22Rv1 (cell line): ENCODE results near the gene ABTB2.

Experiments used
- H3K27ac ChIP-seq: fragments of 450-650 bp; 2 replicates; pipeline ENCODE4 v1.5.1; 2017
- ZFX ChIP-seq: fragments of 450-650 bp; IDR thresholded peaks from 2 replicates; pipeline ENCODE4 v1.6.1; 2017; ENCODE audit warnings: antibody characterized with exemption, borderline replicate concordance
- TF ChIP-seq, protein P1 (sequence below): fragments of 450-650 bp; IDR thresholded peaks from 2 replicates; pipeline ENCODE4 v1.5.1; 2017; ENCODE audit warnings: mild to moderate bottlenecking

The ABTB2 gene

GRCh38 chr11:34233215-34233614 is 124.6 kb downstream of the ABTB2 start:
- TF ChIP-seq, protein P1, sequence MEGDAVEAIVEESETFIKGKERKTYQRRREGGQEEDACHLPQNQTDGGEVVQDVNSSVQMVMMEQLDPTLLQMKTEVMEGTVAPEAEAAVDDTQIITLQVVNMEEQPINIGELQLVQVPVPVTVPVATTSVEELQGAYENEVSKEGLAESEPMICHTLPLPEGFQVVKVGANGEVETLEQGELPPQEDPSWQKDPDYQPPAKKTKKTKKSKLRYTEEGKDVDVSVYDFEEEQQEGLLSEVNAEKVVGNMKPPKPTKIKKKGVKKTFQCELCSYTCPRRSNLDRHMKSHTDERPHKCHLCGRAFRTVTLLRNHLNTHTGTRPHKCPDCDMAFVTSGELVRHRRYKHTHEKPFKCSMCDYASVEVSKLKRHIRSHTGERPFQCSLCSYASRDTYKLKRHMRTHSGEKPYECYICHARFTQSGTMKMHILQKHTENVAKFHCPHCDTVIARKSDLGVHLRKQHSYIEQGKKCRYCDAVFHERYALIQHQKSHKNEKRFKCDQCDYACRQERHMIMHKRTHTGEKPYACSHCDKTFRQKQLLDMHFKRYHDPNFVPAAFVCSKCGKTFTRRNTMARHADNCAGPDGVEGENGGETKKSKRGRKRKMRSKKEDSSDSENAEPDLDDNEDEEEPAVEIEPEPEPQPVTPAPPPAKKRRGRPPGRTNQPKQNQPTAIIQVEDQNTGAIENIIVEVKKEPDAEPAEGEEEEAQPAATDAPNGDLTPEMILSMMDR, result no peak
- no peak for TF ChIP-seq ZFX
- H3K27ac ChIP-seq, result no peak overlapping the region

DNA sequence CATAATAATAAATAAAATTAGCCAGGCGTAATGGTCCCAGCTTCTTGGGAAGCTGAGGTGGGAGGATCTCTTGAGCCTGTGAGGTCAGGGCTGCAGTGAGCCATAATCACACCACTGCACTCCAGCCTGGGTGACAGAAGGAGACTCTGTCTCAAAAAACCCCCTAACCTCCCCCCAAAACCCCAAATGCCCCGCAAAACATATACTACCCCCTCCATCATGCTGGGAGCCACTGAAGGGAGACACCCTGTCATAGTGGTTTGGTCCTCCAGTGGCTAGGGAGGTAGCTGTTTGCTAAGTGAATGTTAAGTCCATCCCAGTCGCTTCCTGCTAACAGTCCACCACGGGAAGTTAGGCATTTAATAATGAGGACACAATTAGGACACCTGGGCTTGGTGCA is 125.0 kb downstream of the ABTB2 start:
- TF ChIP-seq ZFX, result no peak
- TF ChIP-seq, protein P1, result no peak
- no peak overlapping the region for H3K27ac ChIP-seq

DNA sequence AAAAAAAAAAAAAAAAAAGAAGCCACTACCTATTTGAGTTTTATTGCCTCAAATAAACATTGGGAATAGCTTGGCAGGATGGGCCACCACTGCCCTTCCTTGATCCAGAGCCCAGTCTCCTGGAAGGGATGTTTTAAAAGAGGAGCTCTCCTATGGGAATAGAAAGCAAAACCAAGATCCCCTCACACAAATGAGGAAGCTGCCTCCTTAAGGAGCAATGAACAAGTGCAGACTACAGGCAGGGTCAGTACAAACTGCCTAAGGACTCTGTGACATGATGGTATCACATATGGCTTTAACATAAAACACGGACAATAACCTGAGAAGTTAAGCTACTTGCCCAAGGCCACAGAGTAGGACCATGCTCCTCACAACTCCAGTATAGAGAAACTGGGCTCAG is 131.6 kb downstream of the ABTB2 start:
- TF ChIP-seq ZFX, result no peak
- TF ChIP-seq, protein P1, result no peak

DNA sequence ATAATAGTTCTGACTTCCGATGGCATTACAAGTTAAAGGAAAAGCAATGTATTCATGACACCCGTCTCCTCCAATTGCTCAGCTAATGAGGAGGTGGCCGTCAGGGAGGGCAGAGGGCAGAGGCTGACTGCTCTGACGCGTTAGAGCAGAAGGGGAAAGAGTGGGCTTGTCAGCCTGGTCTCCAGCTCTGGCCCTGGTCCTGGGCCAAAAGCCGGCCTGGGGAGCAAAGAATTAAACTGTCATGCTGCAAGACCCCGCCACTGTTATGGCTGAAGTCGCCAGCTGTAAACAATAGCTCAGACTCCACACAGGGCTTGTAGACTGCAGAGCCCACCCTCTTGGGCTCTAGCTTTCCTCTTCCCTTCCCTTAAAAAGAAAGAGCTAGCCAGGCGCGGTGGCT is 132.7 kb downstream of the ABTB2 start:
- TF ChIP-seq, protein P1, result no peak
- TF ChIP-seq ZFX, result no peak
- no peak overlapping the region for H3K27ac ChIP-seq

More for the DNA sequence above, 131.6 kb downstream of the ABTB2 start:
- no peak overlapping the region for H3K27ac ChIP-seq

GRCh38 chr11:34224434-34224966 is 133.3 kb downstream of the ABTB2 start:
- no peak overlapping the region for H3K27ac ChIP-seq
- TF ChIP-seq, protein P1, result no peak
- no peak for TF ChIP-seq ZFX

DNA sequence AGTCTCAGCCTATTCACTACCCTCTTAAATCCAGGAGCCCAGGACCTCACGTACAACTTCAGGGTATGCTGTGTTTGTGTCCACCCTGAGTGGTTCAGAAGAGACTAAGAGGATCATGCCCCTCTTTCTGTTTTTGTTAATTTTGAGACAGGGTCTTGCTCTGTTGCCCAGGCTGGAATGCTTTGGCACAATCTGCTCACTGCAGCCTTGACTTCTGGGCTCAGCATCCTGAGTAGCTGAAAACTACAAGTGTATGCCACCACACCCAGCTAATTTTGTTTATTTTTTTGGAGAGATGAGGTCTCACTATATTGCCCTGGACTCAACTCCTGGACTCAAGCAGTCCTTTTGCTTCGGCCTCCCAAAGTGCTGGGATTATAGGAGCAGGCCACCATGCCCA is 133.9 kb downstream of the ABTB2 start:
- no peak overlapping the region for H3K27ac ChIP-seq
- no peak for TF ChIP-seq ZFX
- TF ChIP-seq, protein P1, result no peak

- no peak overlapping the region for H3K27ac ChIP-seq
- no peak for TF ChIP-seq ZFX
- TF ChIP-seq, protein P1, result no peak
Measured at GRCh38 chr11:34223021-34223813, 134.6 kb downstream of the ABTB2 start.
